Activated naive CD8-positive, alpha-beta T cell treated with anti-CD3 and anti-CD28 coated beads for 36 hours (primary cell): Measurements from ENCODE around the gene KAZN. TPM values are rescaled to one million over a fixed set of nuclear protein-coding genes. Genes with fewer than 3 reads are reported as not detected.

Experiments
- DNase-seq: peaks from one replicate; pipeline ENCODE4 v3.0.0; 2021
- H3K27ac Mint-ChIP-seq: one replicate; pipeline ENCODE4 v1.8.0; 2022; ENCODE audit warnings: mild to moderate bottlenecking, moderate library complexity, mixed read lengths
- H3K27me3 Mint-ChIP-seq: one replicate; pipeline ENCODE4 v1.8.0; 2022; ENCODE audit warnings: mild to moderate bottlenecking, mixed read lengths
- H3K36me3 Mint-ChIP-seq: one replicate; pipeline ENCODE4 v1.8.0; 2021; ENCODE audit warnings: mild to moderate bottlenecking, mixed read lengths
- H3K4me1 Mint-ChIP-seq: one replicate; pipeline ENCODE4 v1.8.0; 2021; ENCODE audit warnings: mixed read lengths
- H3K4me3 Mint-ChIP-seq: one replicate; pipeline ENCODE4 v1.8.0; 2022; ENCODE audit warnings: mild to moderate bottlenecking, moderate library complexity, mixed read lengths
- H3K9me3 Mint-ChIP-seq: one replicate; pipeline ENCODE4 v1.8.0; 2022; ENCODE audit warnings: mixed read lengths
- total RNA-seq, 2 experiments: library from RNA; stranded (reverse); gene quantifications; one replicate each; pipeline ENCODE4 v1.2.3, GENCODE V29; 2021

Gene KAZN
- total RNA-seq, 2 experiments from 2014 or later = 0.74 to 1.5 TPM

- H3K9me3 Mint-ChIP-seq = peaks cover 21% of the 10 kb centered on the region
- H3K4me3 Mint-ChIP-seq = no peak overlapping the region
- no peak for DNase-seq
- H3K4me1 Mint-ChIP-seq = peaks cover 2% of the 10 kb centered on the region
- H3K27me3 Mint-ChIP-seq = peaks cover 4% of the 10 kb centered on the region
- no peak overlapping the region for H3K27ac Mint-ChIP-seq
- H3K36me3 Mint-ChIP-seq = no peaks in the 10 kb centered on the region
These were observed 109.3 kb downstream of the KAZN start for GRCh38 chr1:14707531-14708445.

- Mint-ChIP-seq H3K4me3 (no peak overlapping the region), H3K36me3 (no peaks in the 10 kb centered on the region), H3K27me3 (no peaks in the 10 kb centered on the region), H3K4me1 (no peaks in the 10 kb centered on the region), H3K27ac (no peak overlapping the region), H3K9me3 (peaks cover 19% of the 10 kb centered on the region)
- DNase-seq = no peak
These were observed 111.8 kb downstream of the KAZN start for GRCh38 chr1:14710331-14710730.

- Mint-ChIP-seq H3K27me3 (no peaks in the 10 kb centered on the region), H3K4me3 (no peak overlapping the region), H3K9me3 (peaks cover 14% of the 10 kb centered on the region), H3K4me1 (no peaks in the 10 kb centered on the region), H3K36me3 (no peaks in the 10 kb centered on the region), H3K27ac (no peak overlapping the region)
- no peak for DNase-seq
These were observed 113.7 kb downstream of the KAZN start for GRCh38 chr1:14712136-14712535.

- H3K27ac Mint-ChIP-seq = no peak overlapping the region
- no peaks in the 10 kb centered on the region for H3K4me1 Mint-ChIP-seq
These were observed 114.6 kb downstream of the KAZN start for GRCh38 chr1:14713077-14713476.

GRCh38 chr1:14715266-14715665 is 116.8 kb downstream of the KAZN start:
- Mint-ChIP-seq H3K9me3 (peaks cover 3% of the 10 kb centered on the region), H3K27me3 (no peaks in the 10 kb centered on the region), H3K4me3 (no peak overlapping the region), H3K27ac (no peak overlapping the region), H3K4me1 (no peaks in the 10 kb centered on the region), H3K36me3 (no peaks in the 10 kb centered on the region)
- no peak for DNase-seq

More at GRCh38 chr1:14713077-14713476, 114.6 kb downstream of the KAZN start:
- no peak for DNase-seq
- Mint-ChIP-seq H3K27me3 (no peaks in the 10 kb centered on the region), H3K4me3 (no peak overlapping the region), H3K9me3 (peaks cover 11% of the 10 kb centered on the region), H3K36me3 (no peaks in the 10 kb centered on the region)

DNA sequence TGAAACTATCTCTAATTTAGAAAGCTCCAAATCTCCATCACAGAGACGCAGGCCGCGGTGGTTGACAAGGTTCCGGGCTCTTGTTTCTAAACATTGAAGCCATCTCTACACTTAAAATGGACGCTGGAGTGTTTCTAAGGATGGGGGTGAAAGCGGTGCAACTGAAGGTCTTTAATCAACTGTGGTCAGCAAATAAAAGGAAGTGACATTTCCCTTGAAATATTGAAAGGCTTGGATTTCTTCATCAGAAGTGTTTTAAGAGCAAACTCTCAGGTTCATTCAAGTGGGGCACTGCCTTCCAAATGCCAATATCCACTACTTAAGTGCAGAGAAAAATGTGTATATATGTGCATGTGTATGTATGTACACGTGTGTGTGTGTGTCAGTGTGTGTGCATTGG is 117.3 kb downstream of the KAZN start:
- H3K27ac Mint-ChIP-seq = no peak overlapping the region
- no peaks in the 10 kb centered on the region for H3K4me1 Mint-ChIP-seq
- H3K27me3 Mint-ChIP-seq = no peaks in the 10 kb centered on the region
- DNase-seq = no peak
- H3K9me3 Mint-ChIP-seq = peaks cover 3% of the 10 kb centered on the region
- no peak overlapping the region for H3K4me3 Mint-ChIP-seq
- no peaks in the 10 kb centered on the region for H3K36me3 Mint-ChIP-seq

- no peaks in the 10 kb centered on the region for H3K4me1 Mint-ChIP-seq
- H3K4me3 Mint-ChIP-seq = no peak overlapping the region
- no peaks in the 10 kb centered on the region for H3K36me3 Mint-ChIP-seq
- peaks cover 3% of the 10 kb centered on the region for H3K9me3 Mint-ChIP-seq
- no peak for DNase-seq
- no peaks in the 10 kb centered on the region for H3K27me3 Mint-ChIP-seq
- no peak overlapping the region for H3K27ac Mint-ChIP-seq
These were observed 118.0 kb downstream of the KAZN start for GRCh38 chr1:14716474-14716873.

DNA sequence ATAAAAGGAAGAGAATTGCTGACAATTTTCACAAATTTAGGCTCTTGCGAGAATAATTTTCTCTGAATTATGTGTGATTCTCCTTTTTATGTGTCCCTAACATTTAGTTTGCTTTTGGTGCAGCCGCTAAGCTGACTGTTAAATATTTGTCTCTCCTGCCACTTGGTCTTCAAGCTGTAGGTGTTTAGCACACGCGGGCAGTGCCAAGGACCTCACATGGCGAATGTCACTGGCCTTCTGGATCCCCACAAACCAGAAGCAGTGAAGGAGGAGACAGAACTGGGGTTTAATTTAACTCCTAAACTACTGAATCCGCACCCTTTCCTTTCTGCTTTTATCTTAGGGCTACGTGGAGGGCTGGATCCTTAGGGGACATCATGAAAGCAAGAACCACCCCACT is 120.0 kb downstream of the KAZN start:
- H3K9me3 Mint-ChIP-seq = peaks cover 3% of the 10 kb centered on the region
- no peaks in the 10 kb centered on the region for H3K27me3 Mint-ChIP-seq
- no peak overlapping the region for H3K27ac Mint-ChIP-seq
- no peaks in the 10 kb centered on the region for H3K36me3 Mint-ChIP-seq
- no peak for DNase-seq
- no peaks in the 10 kb centered on the region for H3K4me1 Mint-ChIP-seq
- no peak overlapping the region for H3K4me3 Mint-ChIP-seq

DNA sequence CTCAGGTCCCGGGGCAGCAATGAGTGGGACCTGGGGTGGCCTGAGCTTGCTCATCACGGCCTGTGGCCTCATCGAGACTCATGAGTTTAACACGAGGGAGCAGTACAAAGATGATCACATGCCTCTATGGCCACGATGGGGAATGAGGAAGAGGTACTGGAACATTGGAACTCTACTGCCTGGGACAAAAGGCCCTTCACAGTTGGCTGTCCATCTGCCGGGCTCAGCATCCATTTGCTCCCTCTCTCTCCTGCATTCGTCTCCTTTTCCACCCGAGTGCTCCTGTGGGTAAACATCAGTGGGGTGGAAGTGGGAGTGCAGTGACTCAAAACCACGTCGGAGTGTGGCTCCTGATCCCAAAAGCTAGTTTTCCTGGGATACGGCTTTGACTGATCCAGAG is 124.9 kb downstream of the KAZN start:
- H3K27me3 Mint-ChIP-seq = no peaks in the 10 kb centered on the region

DNA sequence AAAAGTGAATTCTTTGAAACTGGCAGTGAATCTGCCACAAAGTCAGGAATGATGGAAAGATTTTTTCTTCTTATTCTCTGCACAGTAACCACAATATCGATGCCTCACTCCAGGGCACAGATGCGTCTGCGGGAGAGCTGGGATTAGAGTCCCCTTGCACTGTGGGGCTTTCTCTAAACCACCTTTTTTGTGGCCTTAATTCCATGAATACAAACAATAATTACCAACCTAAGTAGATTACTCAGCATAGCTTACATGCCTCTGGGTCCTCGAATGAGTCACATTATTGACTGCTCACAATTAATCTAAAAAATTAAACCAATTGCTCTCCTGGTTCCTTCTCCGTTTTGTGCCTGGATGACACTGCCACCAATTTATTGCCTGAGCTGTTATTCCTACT is 125.8 kb downstream of the KAZN start:
- peaks cover 4% of the 10 kb centered on the region for H3K9me3 Mint-ChIP-seq
- H3K27me3 Mint-ChIP-seq = no peaks in the 10 kb centered on the region
- H3K36me3 Mint-ChIP-seq = no peaks in the 10 kb centered on the region
- DNase-seq = no peak
- no peak overlapping the region for H3K4me3 Mint-ChIP-seq
- no peak overlapping the region for H3K27ac Mint-ChIP-seq
- H3K4me1 Mint-ChIP-seq = no peaks in the 10 kb centered on the region

More for the DNA sequence above, 124.9 kb downstream of the KAZN start:
- Mint-ChIP-seq H3K4me1 (no peaks in the 10 kb centered on the region), H3K4me3 (no peak overlapping the region), H3K36me3 (no peaks in the 10 kb centered on the region), H3K27ac (no peak overlapping the region), H3K9me3 (peaks cover 5% of the 10 kb centered on the region)
- DNase-seq = no peak

DNA sequence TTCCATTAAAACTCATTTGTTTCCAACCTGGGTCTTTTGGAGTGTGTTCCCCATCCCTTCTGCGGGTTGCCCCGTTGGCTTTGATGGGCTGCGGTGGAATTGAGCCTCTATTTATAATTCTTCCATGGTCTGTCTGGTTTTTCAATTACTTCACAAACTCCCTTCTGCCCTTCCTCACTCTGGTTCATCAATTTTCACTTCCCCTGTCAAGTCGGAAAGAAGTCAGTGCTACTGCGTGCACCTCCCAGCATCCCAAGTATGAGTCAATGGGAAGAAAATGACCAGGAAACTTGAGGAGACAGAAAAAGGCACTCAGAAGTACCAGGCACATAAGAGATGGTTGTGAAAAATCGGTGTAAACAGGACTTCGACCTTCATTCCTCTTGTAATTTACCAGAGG is 126.2 kb downstream of the KAZN start:
- Mint-ChIP-seq H3K27me3 (no peaks in the 10 kb centered on the region), H3K27ac (no peak overlapping the region), H3K4me3 (no peak overlapping the region), H3K36me3 (no peaks in the 10 kb centered on the region), H3K9me3 (peaks cover 3% of the 10 kb centered on the region), H3K4me1 (no peaks in the 10 kb centered on the region)
- DNase-seq = no peak

- H3K4me3 Mint-ChIP-seq = no peak overlapping the region
- H3K9me3 Mint-ChIP-seq = peaks cover 3% of the 10 kb centered on the region
- H3K4me1 Mint-ChIP-seq = no peaks in the 10 kb centered on the region
- no peak overlapping the region for H3K27ac Mint-ChIP-seq
- H3K27me3 Mint-ChIP-seq = no peaks in the 10 kb centered on the region
- no peak for DNase-seq
- no peaks in the 10 kb centered on the region for H3K36me3 Mint-ChIP-seq
These were observed 126.8 kb downstream of the KAZN start for GRCh38 chr1:14725238-14725637.

- H3K27me3 Mint-ChIP-seq = no peaks in the 10 kb centered on the region
- peaks cover 2% of the 10 kb centered on the region for H3K9me3 Mint-ChIP-seq
- no peaks in the 10 kb centered on the region for H3K36me3 Mint-ChIP-seq
- no peak overlapping the region for H3K4me3 Mint-ChIP-seq
- no peaks in the 10 kb centered on the region for H3K4me1 Mint-ChIP-seq
- no peak overlapping the region for H3K27ac Mint-ChIP-seq
- no peak for DNase-seq
These were observed 127.2 kb downstream of the KAZN start for GRCh38 chr1:14725695-14726094.

DNA sequence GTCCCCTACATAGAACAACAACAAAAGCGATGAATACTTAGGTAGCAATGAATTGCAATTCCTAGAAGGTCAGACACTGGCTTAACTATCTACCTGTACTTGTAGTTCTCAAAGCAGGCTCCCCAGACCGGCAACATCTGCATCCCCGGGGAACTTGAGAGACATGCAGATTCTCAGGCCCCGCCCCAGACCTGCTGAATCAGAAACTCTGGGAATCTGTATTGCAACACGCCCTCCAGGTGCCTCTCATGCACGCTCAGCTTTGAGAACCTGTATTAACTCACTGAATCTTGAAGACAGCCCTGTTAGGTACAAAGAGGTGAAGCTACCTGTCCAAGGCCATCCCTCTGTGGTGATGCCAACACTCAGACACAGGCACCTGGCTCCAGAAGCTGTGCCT is 128.1 kb downstream of the KAZN start:
- no peaks in the 10 kb centered on the region for H3K36me3 Mint-ChIP-seq
- DNase-seq = no peak
- no peaks in the 10 kb centered on the region for H3K4me1 Mint-ChIP-seq
- H3K4me3 Mint-ChIP-seq = no peak overlapping the region
- no peak overlapping the region for H3K27ac Mint-ChIP-seq
- H3K27me3 Mint-ChIP-seq = no peaks in the 10 kb centered on the region
- H3K9me3 Mint-ChIP-seq = peaks cover 2% of the 10 kb centered on the region

DNA sequence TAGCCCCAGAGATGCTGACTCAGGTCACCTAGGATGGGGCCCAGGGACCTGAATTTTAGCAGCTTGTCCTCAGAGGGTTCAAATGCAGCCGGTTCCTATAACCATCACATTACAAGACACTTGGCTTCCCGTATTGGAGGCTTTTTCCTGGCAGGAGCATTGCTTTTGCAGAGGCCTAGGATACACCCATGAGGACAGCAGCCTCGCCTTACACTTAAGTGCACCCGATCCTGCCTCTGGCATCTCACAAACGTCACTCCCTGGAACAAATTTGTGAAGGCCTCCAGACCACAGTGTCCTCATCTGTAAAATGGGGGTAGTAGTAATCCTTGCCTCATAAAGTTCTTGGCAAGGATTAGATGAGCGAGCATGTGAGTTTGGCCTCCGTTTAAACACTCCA is 130.0 kb downstream of the KAZN start:
- Mint-ChIP-seq H3K36me3 (no peaks in the 10 kb centered on the region), H3K27ac (no peak overlapping the region), H3K27me3 (no peaks in the 10 kb centered on the region), H3K4me1 (no peaks in the 10 kb centered on the region), H3K4me3 (no peak overlapping the region), H3K9me3 (peaks cover 2% of the 10 kb centered on the region)
- no peak for DNase-seq

DNA sequence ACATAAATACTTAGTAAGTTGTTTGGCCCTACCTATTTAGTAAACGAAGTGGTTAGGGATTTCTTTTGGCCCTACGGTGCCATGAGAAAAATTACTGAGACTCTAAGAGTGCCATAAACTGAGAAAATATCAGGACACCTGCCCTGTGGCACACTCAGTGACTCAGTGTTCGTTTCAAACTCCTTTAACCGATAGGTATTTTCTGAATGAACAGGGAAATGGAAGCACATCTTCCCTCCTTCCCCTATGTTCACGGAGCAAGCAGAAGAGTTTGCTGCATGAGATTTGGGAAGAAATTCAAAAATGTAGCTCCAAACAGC is 134.2 kb downstream of the KAZN start:
- no peak for DNase-seq
- Mint-ChIP-seq H3K4me1 (no peaks in the 10 kb centered on the region), H3K36me3 (no peaks in the 10 kb centered on the region), H3K4me3 (no peak overlapping the region), H3K27me3 (peaks cover 9% of the 10 kb centered on the region), H3K27ac (no peak overlapping the region), H3K9me3 (no peaks in the 10 kb centered on the region)
